RWPE2 (cell line): ENCODE results near the gene OFD1.

Experiments used
- ATAC-seq: fragments of 200-7000 bp; cut with Tn5 transposase; 3 replicates; pipeline ENCODE4 v1.9.1; 2021; ENCODE audit warnings: low read depth
- DNase-seq: peaks from one replicate; pipeline ENCODE4 v3.0.0-alpha.2; 2020; ENCODE audit warnings: low spot score
- H3K27ac ChIP-seq: fragments of 450-650 bp; 2 replicates; pipeline ENCODE4 v1.5.1; 2017; ENCODE audit warnings: mild to moderate bottlenecking; ENCODE audit not compliant: poor library complexity, severe bottlenecking
- H3K27me3 ChIP-seq: fragments of 250-450 bp; sonication (Bioruptor Pico); 2 replicates; pipeline ENCODE4 v1.5.1; 2021; ENCODE audit warnings: mild to moderate bottlenecking, moderate library complexity; ENCODE audit not compliant: insufficient read depth, poor library complexity, severe bottlenecking
- H3K36me3 ChIP-seq: fragments of 250-450 bp; sonication (Bioruptor Pico); 2 replicates; pipeline ENCODE4 v1.5.1; 2020; ENCODE audit warnings: low read depth, mild to moderate bottlenecking, moderate library complexity
- H3K4me1 ChIP-seq: fragments of 250-450 bp; sonication (Bioruptor Pico); 2 replicates; pipeline ENCODE4 v1.5.1; 2021; ENCODE audit warnings: mild to moderate bottlenecking, moderate library complexity; ENCODE audit not compliant: insufficient read depth, poor library complexity, severe bottlenecking
- H3K4me3 ChIP-seq: fragments of 250-450 bp; sonication (Bioruptor Pico); 2 replicates; pipeline ENCODE4 v1.5.1; 2021; ENCODE audit warnings: mild to moderate bottlenecking, moderate library complexity; ENCODE audit not compliant: severe bottlenecking
- H3K9me3 ChIP-seq: fragments of 250-450 bp; sonication (Bioruptor Pico); 2 replicates; pipeline ENCODE4 v1.5.1; 2021; ENCODE audit warnings: mild to moderate bottlenecking, moderate library complexity; ENCODE audit not compliant: severe bottlenecking
- TF ChIP-seq, protein P1 (sequence below): fragments of 450-650 bp; IDR thresholded peaks from one replicate; pipeline ENCODE4 v1.5.1; 2017; ENCODE audit warnings: mild to moderate bottlenecking, moderate library complexity; ENCODE audit not compliant: poor library complexity, severe bottlenecking

OFD1 gene

DNA sequence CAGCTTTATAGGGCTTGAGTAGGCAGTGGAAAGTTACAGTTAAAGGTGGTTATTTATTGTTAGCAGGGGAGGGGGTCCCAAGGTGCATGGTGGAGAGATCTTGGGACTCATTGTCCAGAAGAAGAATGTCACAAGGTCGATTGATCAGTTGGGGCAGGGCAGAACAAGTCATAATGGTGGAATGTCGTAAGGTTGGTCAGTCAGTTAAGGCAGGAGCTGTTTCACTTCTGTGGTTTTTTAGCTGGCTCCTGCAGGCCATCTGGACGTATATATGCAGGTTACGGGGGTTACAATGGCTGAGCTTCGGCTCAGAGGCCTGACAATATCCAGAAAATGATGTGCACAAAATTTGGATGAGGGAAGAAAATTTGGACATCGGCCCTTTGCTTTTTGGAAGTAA is 7.1 kb downstream of the OFD1 start:
- H3K4me1 ChIP-seq: no peaks in the 10 kb centered on the region
- H3K4me3 ChIP-seq: no peak overlapping the region

DNA sequence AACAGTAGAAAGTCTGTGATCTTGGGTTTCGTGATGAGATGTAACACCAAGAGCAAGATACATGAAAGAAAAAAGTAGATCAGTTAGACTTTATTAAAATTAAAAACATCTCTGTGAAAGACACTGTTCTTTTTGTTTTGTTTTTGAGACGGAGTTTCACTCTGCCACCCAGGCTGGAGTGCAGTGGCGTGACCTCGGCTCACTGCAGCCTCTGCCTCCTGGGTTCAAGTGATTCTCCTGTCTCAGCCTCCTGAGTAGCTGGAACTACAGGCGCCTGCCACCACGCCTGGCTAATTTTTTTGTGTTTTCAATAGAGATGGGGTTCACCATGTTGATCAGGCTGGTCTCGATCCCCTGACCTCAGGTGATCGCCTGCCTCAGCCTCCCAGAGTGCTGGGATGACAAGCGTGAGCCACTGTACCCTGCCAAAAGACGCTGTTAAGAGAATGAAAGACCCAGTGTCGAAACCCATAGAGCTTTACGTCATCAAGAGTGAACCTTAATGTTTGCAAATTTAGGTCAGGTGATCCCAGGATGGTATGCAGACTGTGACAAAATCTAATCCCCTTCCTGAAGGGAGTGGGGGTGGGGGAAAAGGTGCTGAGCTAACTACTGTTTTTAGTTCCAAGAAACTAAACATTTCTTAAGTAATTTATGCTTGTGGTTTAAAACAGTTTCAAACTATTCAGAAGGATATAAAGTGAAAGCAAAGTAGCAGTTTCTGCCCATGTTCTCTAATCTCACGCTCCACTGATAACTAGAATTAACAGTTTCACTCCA is 8.0 kb downstream of the OFD1 start:
- peaks cover 8% of the 10 kb centered on the region for H3K36me3 ChIP-seq
- ATAC-seq: no peak
- H3K9me3 ChIP-seq: no peaks in the 10 kb centered on the region
- H3K27me3 ChIP-seq: no peaks in the 10 kb centered on the region
- DNase-seq: no peak
- H3K4me1 ChIP-seq: no peaks in the 10 kb centered on the region
- no peak overlapping the region for H3K27ac ChIP-seq
- H3K4me3 ChIP-seq: no peak overlapping the region
- TF ChIP-seq, protein P1, sequence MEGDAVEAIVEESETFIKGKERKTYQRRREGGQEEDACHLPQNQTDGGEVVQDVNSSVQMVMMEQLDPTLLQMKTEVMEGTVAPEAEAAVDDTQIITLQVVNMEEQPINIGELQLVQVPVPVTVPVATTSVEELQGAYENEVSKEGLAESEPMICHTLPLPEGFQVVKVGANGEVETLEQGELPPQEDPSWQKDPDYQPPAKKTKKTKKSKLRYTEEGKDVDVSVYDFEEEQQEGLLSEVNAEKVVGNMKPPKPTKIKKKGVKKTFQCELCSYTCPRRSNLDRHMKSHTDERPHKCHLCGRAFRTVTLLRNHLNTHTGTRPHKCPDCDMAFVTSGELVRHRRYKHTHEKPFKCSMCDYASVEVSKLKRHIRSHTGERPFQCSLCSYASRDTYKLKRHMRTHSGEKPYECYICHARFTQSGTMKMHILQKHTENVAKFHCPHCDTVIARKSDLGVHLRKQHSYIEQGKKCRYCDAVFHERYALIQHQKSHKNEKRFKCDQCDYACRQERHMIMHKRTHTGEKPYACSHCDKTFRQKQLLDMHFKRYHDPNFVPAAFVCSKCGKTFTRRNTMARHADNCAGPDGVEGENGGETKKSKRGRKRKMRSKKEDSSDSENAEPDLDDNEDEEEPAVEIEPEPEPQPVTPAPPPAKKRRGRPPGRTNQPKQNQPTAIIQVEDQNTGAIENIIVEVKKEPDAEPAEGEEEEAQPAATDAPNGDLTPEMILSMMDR: no peak

More for the DNA sequence above, 7.1 kb downstream of the OFD1 start:
- DNase-seq: no peak
- ATAC-seq: no peak
- no peaks in the 10 kb centered on the region for H3K27me3 ChIP-seq
- peaks cover 10% of the 10 kb centered on the region for H3K36me3 ChIP-seq
- TF ChIP-seq, protein P1: no peak
- H3K9me3 ChIP-seq: no peaks in the 10 kb centered on the region
- no peak overlapping the region for H3K27ac ChIP-seq

DNA sequence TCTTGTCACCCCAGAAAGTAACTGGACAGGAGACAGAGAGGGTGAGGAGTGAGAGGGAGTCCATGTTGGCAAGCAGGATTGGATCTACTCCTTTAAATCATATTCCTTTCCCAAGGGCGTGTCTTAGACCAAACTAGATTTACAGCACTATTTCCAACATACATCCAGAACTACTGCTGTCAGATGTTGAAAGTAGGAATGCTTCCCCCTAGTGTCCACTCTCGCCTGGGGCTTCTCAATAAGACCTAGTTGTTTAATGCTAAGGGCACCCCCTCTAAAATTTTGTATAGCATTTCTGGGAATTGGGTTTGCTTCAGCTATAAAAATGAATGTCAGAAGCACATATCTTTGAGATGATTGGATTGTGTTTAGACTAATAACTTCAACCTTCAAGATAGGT is 13.3 kb downstream of the OFD1 start:
- no peak overlapping the region for H3K27ac ChIP-seq
- no peak overlapping the region for H3K4me3 ChIP-seq
- H3K36me3 ChIP-seq: peaks cover 25% of the 10 kb centered on the region
- TF ChIP-seq, protein P1: peak; percentile 45
- no peaks in the 10 kb centered on the region for H3K4me1 ChIP-seq
- ATAC-seq (peak; percentile 31; the same call in 1 of the 3 replicates), DNase-seq (no peak)
- H3K9me3 ChIP-seq: no peaks in the 10 kb centered on the region
- H3K27me3 ChIP-seq: no peaks in the 10 kb centered on the region

DNA sequence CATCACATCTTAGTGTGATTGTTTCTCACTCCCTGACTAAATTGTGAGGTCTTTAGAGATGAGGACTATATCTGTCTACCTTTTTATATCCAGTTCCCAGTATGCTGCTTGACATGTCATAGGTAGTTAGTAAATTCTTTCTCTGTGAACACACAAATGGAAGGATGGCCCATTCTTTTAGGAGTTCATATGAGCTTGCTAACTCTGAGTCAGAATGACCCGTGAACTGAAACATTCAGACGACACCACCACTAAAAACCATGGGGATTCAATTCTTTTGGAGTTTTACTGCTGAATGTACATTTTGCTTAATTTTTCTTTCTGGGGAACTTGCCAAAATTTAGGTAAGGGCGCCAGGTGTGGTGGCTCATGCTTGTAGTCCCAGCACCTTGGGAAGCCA is 13.9 kb downstream of the OFD1 start:
- no peak for ATAC-seq
- H3K36me3 ChIP-seq: peaks cover 25% of the 10 kb centered on the region

DNA sequence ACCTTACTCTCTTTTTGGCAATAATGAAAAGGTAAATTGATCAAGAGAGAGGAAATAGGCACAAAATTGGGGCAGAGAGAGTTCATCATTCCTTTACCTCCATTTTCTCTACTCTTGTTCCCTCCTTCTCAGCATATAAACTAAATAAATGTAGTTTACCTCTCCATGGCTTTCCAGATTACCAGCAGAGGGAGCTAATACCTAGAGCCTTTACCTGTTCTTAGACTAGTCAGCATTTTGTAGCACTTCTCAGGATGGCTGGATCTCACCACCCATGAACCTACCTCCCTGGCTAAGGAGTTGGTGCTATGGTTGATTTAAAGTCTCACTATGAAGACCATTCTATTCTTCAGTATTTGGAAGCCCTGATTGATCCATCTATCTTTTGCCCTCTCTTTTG is 15.7 kb downstream of the OFD1 start:
- Histone ChIP-seq H3K36me3 (peaks cover 25% of the 10 kb centered on the region), H3K9me3 (no peaks in the 10 kb centered on the region), H3K4me3 (no peak overlapping the region), H3K27ac (no peak overlapping the region), H3K27me3 (no peaks in the 10 kb centered on the region), H3K4me1 (no peaks in the 10 kb centered on the region)
- DNase-seq (no peak), ATAC-seq (peak; percentile 67)
- TF ChIP-seq, protein P1: peak; percentile 67

More for the DNA sequence above, 13.9 kb downstream of the OFD1 start:
- H3K9me3 ChIP-seq: no peaks in the 10 kb centered on the region
- no peaks in the 10 kb centered on the region for H3K27me3 ChIP-seq
- TF ChIP-seq, protein P1: no peak
- no peak for DNase-seq
- H3K27ac ChIP-seq: no peak overlapping the region
- no peak overlapping the region for H3K4me3 ChIP-seq
- no peaks in the 10 kb centered on the region for H3K4me1 ChIP-seq
